PC-9 (cell line): ENCODE measurements around the gene TRABD2B. TPM values are rescaled to one million over a fixed set of nuclear protein-coding genes. Genes with fewer than 3 reads are reported as not detected.

Experiments
- BruUV-seq: library from RNA; stranded (reverse); fragments of 400-500 nt; replicated peaks from 2 replicates; lab custom pipeline; 2021; lab: Mats Ljungman, UMichigan
- CTCF ChIA-PET: fragments of 300-600 bp; sonication (Branson Sonifier 250); formaldehyde crosslinking; loops from one replicate; lab custom pipeline; 2022; ENCODE audit warnings: antibody characterized with exemption; lab: Charles Lee
- POLR2A ChIA-PET: fragments of 300-600 bp; sonication (Branson Sonifier 250); formaldehyde crosslinking; loops from one replicate; lab custom pipeline; 2022; ENCODE audit warnings: antibody characterized with exemption; ENCODE audit not compliant: unreplicated experiment; lab: Charles Lee
- DNase-seq, 2 experiments: peaks; one replicate each; pipeline versions ENCODE4 v3.0.0 to v3.0.0-alpha.2; 2015 to 2022; ENCODE audit warnings: mixed read lengths in 1 of 2
- H2AFZ ChIP-seq: fragments of 200-600 bp; sonication (generic); 2 replicates; pipeline ENCODE4 v1.8.1; 2017; ENCODE audit warnings: antibody characterized with exemption
- H3F3A ChIP-seq: fragments of 200-600 bp; sonication (generic); 2 replicates; pipeline ENCODE4 v1.8.1; 2017; ENCODE audit warnings: antibody characterized with exemption, mild to moderate bottlenecking, low read depth; ENCODE audit not compliant: insufficient read depth
- H3K27ac ChIP-seq: fragments of 200-600 bp; sonication (generic); 2 replicates; pipeline ENCODE4 v1.6.1; 2016; ENCODE audit warnings: mixed run types
- H3K27me3 ChIP-seq: fragments of 200-600 bp; sonication (generic); 2 replicates; pipeline ENCODE4 v1.6.1; 2016; ENCODE audit warnings: low read depth, mixed run types; ENCODE audit not compliant: insufficient read depth
- H3K36me3 ChIP-seq: fragments of 200-600 bp; sonication (generic); 2 replicates; pipeline ENCODE4 v1.6.1; 2016; ENCODE audit warnings: low read depth, mixed run types
- H3K4me1 ChIP-seq: fragments of 200-600 bp; sonication (generic); replicated peaks from 2 replicates; pipeline ENCODE4 v1.6.1; 2016; ENCODE audit warnings: mixed run types; ENCODE audit not compliant: insufficient read depth
- H3K4me2 ChIP-seq: fragments of 200-600 bp; sonication (generic); 2 replicates; pipeline ENCODE4 v1.6.1; 2017; ENCODE audit warnings: mixed run types
- H3K4me3 ChIP-seq: fragments of 200-600 bp; sonication (generic); 2 replicates; pipeline ENCODE4 v1.6.1; 2016; ENCODE audit warnings: mixed run types
- H3K79me2 ChIP-seq: fragments of 200-600 bp; sonication (generic); 2 replicates; pipeline ENCODE4 v1.6.1; 2017; ENCODE audit warnings: low read depth, mixed run types
- H3K9me2 ChIP-seq: fragments of 200-600 bp; sonication (generic); 2 replicates; pipeline ENCODE4 v1.8.1; 2017; ENCODE audit warnings: mild to moderate bottlenecking; ENCODE audit not compliant: insufficient read depth
- H3K9me3 ChIP-seq: fragments of 200-600 bp; sonication (generic); 2 replicates; pipeline ENCODE4 v1.8.1; 2016; ENCODE audit warnings: low read depth; ENCODE audit not compliant: insufficient read depth
- H4K20me1 ChIP-seq: fragments of 200-600 bp; sonication (generic); 2 replicates; pipeline ENCODE4 v1.8.1; 2017; ENCODE audit not compliant: insufficient read depth
- EZH2 ChIP-seq: fragments of 200-600 bp; sonication (generic); IDR thresholded peaks from 2 replicates; pipeline ENCODE4 v1.8.0; 2017; ENCODE audit warnings: antibody characterized with exemption, low read depth
- intact Hi-C: fragments of 100-400 bp; cut with micrococcal nuclease; formaldehyde crosslinking; loops from one replicate; pipeline ENCODE4 v1.10.0; 2022; ENCODE audit not compliant: unreplicated experiment
- total RNA-seq: library from RNA; stranded (reverse); gene quantifications from 2 replicates; pipeline ENCODE4 v1.2.3, GENCODE V29; 2021
- TF ChIP-seq, protein P1 (sequence below): fragments of 200-600 bp; sonication (generic); conservative IDR thresholded peaks from 2 replicates; pipeline ENCODE4 v1.6.1; 2017; ENCODE audit warnings: mixed run types, antibody characterized with exemption, mild to moderate bottlenecking, moderate library complexity

TRABD2B gene
- total RNA-seq, 1 experiment from 2014 or later = not detected

- Histone ChIP-seq H3F3A (no peaks in the 10 kb centered on the region), H4K20me1 (no peaks in the 10 kb centered on the region), H3K9me3 (no peaks in the 10 kb centered on the region), H3K4me1 (no peaks in the 10 kb centered on the region; the same call in 1 of the 2 replicates), H3K9me2 (no peaks in the 10 kb centered on the region), H3K36me3 (no peaks in the 10 kb centered on the region), H2AFZ (no peak overlapping the region), H3K27ac (no peak overlapping the region), H3K4me2 (no peak overlapping the region), H3K4me3 (no peak overlapping the region), H3K79me2 (no peaks in the 10 kb centered on the region), H3K27me3 (no peaks in the 10 kb centered on the region)
- intact Hi-C loops = no loop called here
- POLR2A ChIA-PET = no interaction called here
- CTCF ChIA-PET = no interaction called here
- no TSS peak for BruUV-seq
- TF ChIP-seq, protein P1, sequence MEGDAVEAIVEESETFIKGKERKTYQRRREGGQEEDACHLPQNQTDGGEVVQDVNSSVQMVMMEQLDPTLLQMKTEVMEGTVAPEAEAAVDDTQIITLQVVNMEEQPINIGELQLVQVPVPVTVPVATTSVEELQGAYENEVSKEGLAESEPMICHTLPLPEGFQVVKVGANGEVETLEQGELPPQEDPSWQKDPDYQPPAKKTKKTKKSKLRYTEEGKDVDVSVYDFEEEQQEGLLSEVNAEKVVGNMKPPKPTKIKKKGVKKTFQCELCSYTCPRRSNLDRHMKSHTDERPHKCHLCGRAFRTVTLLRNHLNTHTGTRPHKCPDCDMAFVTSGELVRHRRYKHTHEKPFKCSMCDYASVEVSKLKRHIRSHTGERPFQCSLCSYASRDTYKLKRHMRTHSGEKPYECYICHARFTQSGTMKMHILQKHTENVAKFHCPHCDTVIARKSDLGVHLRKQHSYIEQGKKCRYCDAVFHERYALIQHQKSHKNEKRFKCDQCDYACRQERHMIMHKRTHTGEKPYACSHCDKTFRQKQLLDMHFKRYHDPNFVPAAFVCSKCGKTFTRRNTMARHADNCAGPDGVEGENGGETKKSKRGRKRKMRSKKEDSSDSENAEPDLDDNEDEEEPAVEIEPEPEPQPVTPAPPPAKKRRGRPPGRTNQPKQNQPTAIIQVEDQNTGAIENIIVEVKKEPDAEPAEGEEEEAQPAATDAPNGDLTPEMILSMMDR = no peak
- no peak for TF ChIP-seq EZH2
- DNase-seq = no peak
Observed at GRCh38 chr1:48013270-48013669, 16.1 kb upstream of the TRABD2B start.

- no peaks in the 10 kb centered on the region; the same call in 1 of the 2 replicates for H3K9me2 ChIP-seq
- CTCF ChIA-PET = no interaction called here
- no peaks in the 10 kb centered on the region for H3K9me3 ChIP-seq
- no peak overlapping the region for H2AFZ ChIP-seq
- POLR2A ChIA-PET = no interaction called here
- H3K4me2 ChIP-seq = no peak overlapping the region
- H3K4me3 ChIP-seq = no peak overlapping the region
- H3K27me3 ChIP-seq = no peaks in the 10 kb centered on the region
- no peaks in the 10 kb centered on the region for H3F3A ChIP-seq
- no peak overlapping the region for H3K27ac ChIP-seq
- no TSS peak for BruUV-seq
- no peak for DNase-seq
- H3K79me2 ChIP-seq = no peaks in the 10 kb centered on the region
- H3K4me1 ChIP-seq = no peaks in the 10 kb centered on the region
- intact Hi-C loops = no loop called here
- TF ChIP-seq, protein P1 = no peak
- TF ChIP-seq EZH2 = no peak
- no peaks in the 10 kb centered on the region for H3K36me3 ChIP-seq
- H4K20me1 ChIP-seq = no peaks in the 10 kb centered on the region
Observed at GRCh38 chr1:48007047-48007446, 9.9 kb upstream of the TRABD2B start.

- TF ChIP-seq, protein P1 = no peak
- TF ChIP-seq EZH2 = no peak
- no peaks in the 10 kb centered on the region for H3K79me2 ChIP-seq
- no peaks in the 10 kb centered on the region; the same call in 1 of the 2 replicates for H3K9me2 ChIP-seq
- CTCF ChIA-PET = no interaction called here
- H3K27me3 ChIP-seq = no peaks in the 10 kb centered on the region
- no peaks in the 10 kb centered on the region for H3K4me1 ChIP-seq
- H3K9me3 ChIP-seq = no peaks in the 10 kb centered on the region
- no peaks in the 10 kb centered on the region for H3F3A ChIP-seq
- H4K20me1 ChIP-seq = no peaks in the 10 kb centered on the region
- no peak overlapping the region for H3K4me3 ChIP-seq
- H3K36me3 ChIP-seq = no peaks in the 10 kb centered on the region
- no peak overlapping the region for H3K4me2 ChIP-seq
- POLR2A ChIA-PET = no interaction called here
- DNase-seq = no peak
- intact Hi-C loops = no loop called here
- H3K27ac ChIP-seq = no peak overlapping the region
- no TSS peak for BruUV-seq
- no peak overlapping the region for H2AFZ ChIP-seq
Observed at GRCh38 chr1:48006264-48006663, 9.1 kb upstream of the TRABD2B start.
